OCI-LY1 (cell line): ENCODE data around the gene HIF1AN.
"Not testable (repeated sequence)": the region's sequence is repeated elsewhere in the genome, so short reads cannot be mapped to it uniquely, and the experiment has no call there.

Source experiments
- H2AFZ ChIP-seq: fragments of 200-600 bp; sonication (generic), shearing (Covaris generic); 2 replicates; pipeline ENCODE4 v1.6.0; 2014; ENCODE audit warnings: antibody characterized with exemption, mild to moderate bottlenecking, low read length
- H3F3A ChIP-seq: fragments of 200-600 bp; sonication (generic), shearing (Covaris generic); 2 replicates; pipeline ENCODE4 v1.6.0; 2014; ENCODE audit warnings: mild to moderate bottlenecking, antibody characterized with exemption, low read length, moderate library complexity; ENCODE audit not compliant: insufficient read depth
- H3K27ac ChIP-seq: fragments of 200-600 bp; sonication (generic); 2 replicates; pipeline ENCODE4 v1.5.1; 2014; ENCODE audit warnings: low read length, mixed run types, mild to moderate bottlenecking, low read depth; ENCODE audit not compliant: poor library complexity, severe bottlenecking
- H3K27me3 ChIP-seq: fragments of 200-600 bp; sonication (generic); 2 replicates; pipeline ENCODE4 v1.6.0; 2014; ENCODE audit warnings: antibody characterized with exemption, mild to moderate bottlenecking, low read length, moderate library complexity; ENCODE audit not compliant: insufficient read depth
- H3K36me3 ChIP-seq: fragments of 200-600 bp; sonication (generic); 2 replicates; pipeline ENCODE4 v1.6.1; 2014; ENCODE audit warnings: mild to moderate bottlenecking, antibody characterized with exemption, low read length, moderate library complexity, mixed read lengths; ENCODE audit not compliant: insufficient read depth
- H3K4me1 ChIP-seq: fragments of 200-600 bp; sonication (generic); 2 replicates; pipeline ENCODE4 v1.5.1; 2014; ENCODE audit warnings: mild to moderate bottlenecking, low read length, moderate library complexity; ENCODE audit not compliant: insufficient read depth, severe bottlenecking
- H3K4me2 ChIP-seq: fragments of 200-600 bp; sonication (generic), shearing (Covaris generic); 2 replicates; pipeline ENCODE4 v1.6.1; 2014; ENCODE audit warnings: low read length
- H3K4me3 ChIP-seq: fragments of 200-600 bp; sonication (generic); 2 replicates; pipeline ENCODE4 v1.5.1; 2014; ENCODE audit warnings: low read length, low read depth, mild to moderate bottlenecking, mixed read lengths; ENCODE audit not compliant: poor library complexity, severe bottlenecking
- H3K79me2 ChIP-seq: fragments of 200-600 bp; shearing (Covaris generic); 2 replicates; pipeline ENCODE4 v1.6.1; 2016; ENCODE audit warnings: mixed run types, low read length, mixed read lengths; ENCODE audit not compliant: insufficient read depth
- H3K9ac ChIP-seq: fragments of 200-600 bp; sonication (generic), shearing (Covaris generic); 2 replicates; pipeline ENCODE4 v1.6.1; 2014; ENCODE audit warnings: mild to moderate bottlenecking, low read length, mixed read lengths
- H3K9me2 ChIP-seq: fragments of 200-600 bp; sonication (generic), shearing (Covaris generic); 2 replicates; pipeline ENCODE4 v1.6.1; 2014; ENCODE audit warnings: low read depth, mild to moderate bottlenecking, low read length, mixed read lengths
- H3K9me3 ChIP-seq: fragments of 200-600 bp; shearing (Covaris generic); 2 replicates; pipeline ENCODE4 v1.6.1; 2014; ENCODE audit warnings: low read length, mixed read lengths
- H4K20me1 ChIP-seq: fragments of 200-600 bp; sonication (generic), shearing (Covaris generic); 2 replicates; pipeline ENCODE4 v1.6.0; 2016; ENCODE audit warnings: mild to moderate bottlenecking, low read length; ENCODE audit not compliant: insufficient read depth
- EZH2 ChIP-seq: fragments of 200-600 bp; sonication (generic), shearing (Covaris generic); IDR thresholded peaks from 2 replicates; pipeline ENCODE4 v1.8.0; 2017; ENCODE audit warnings: borderline replicate concordance, mixed run types, mild to moderate bottlenecking, antibody characterized with exemption, low read length, moderate library complexity, mixed read lengths
- TF ChIP-seq, protein P1 (sequence below): fragments of 200-600 bp; sonication (generic), shearing (Covaris generic); IDR thresholded peaks from 2 replicates; pipeline ENCODE4 v1.5.1; 2017; ENCODE audit warnings: mild to moderate bottlenecking, antibody characterized with exemption, low read length, moderate library complexity, mixed read lengths

HIF1AN gene

DNA sequence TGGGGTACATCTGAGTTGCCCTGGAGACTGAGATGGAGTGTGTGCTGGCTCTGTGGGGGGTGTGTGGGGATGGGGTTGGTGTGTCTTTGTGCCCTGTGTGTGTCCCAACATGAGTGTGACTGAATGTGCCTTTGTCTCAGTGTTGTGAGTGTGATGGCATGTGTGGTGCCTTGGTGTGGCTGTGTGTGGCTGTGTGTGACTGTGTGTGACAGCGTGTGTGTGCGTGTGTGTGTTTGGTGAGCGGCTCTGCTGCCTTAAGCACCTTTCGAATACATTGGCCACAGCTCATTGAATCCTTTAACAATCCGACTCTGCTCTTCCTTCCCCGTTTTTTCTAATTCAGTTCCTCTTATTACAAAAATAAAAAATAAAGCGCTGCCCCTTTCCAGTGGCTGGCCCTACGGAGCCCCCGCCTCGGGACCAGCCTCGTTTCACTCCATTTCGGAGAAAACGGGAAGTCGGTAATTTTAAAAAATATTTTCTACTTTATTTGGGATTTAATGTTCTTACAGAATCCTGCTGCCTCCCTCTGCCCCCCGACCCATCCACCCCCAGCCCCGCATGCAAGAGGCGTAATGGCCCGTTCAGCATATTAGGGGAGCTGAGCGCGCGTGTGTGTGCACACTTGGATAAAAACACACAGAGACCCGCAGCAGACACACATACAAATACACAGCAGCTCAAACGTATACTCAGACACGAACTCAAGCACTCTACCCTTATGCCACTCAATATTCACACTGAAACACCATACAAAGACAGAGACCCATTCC lies 35.5 kb downstream of the HIF1AN start:
- H3K27ac ChIP-seq, result no peak overlapping the region
- TF ChIP-seq, protein P1, sequence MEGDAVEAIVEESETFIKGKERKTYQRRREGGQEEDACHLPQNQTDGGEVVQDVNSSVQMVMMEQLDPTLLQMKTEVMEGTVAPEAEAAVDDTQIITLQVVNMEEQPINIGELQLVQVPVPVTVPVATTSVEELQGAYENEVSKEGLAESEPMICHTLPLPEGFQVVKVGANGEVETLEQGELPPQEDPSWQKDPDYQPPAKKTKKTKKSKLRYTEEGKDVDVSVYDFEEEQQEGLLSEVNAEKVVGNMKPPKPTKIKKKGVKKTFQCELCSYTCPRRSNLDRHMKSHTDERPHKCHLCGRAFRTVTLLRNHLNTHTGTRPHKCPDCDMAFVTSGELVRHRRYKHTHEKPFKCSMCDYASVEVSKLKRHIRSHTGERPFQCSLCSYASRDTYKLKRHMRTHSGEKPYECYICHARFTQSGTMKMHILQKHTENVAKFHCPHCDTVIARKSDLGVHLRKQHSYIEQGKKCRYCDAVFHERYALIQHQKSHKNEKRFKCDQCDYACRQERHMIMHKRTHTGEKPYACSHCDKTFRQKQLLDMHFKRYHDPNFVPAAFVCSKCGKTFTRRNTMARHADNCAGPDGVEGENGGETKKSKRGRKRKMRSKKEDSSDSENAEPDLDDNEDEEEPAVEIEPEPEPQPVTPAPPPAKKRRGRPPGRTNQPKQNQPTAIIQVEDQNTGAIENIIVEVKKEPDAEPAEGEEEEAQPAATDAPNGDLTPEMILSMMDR, result no peak
- no peaks in the 10 kb centered on the region for H3K4me1 ChIP-seq
- H4K20me1 ChIP-seq, result no peaks in the 10 kb centered on the region
- H3K9ac ChIP-seq, result no peak overlapping the region
- H2AFZ ChIP-seq, result no peak overlapping the region
- H3K79me2 ChIP-seq, result no peaks in the 10 kb centered on the region
- no peaks in the 10 kb centered on the region for H3K9me2 ChIP-seq
- no peak overlapping the region for H3K4me2 ChIP-seq
- H3K9me3 ChIP-seq, result no peaks in the 10 kb centered on the region
- no peaks in the 10 kb centered on the region for H3K27me3 ChIP-seq
- no peaks in the 10 kb centered on the region for H3K36me3 ChIP-seq
- H3K4me3 ChIP-seq, result no peak overlapping the region
- no peaks in the 10 kb centered on the region for H3F3A ChIP-seq

DNA sequence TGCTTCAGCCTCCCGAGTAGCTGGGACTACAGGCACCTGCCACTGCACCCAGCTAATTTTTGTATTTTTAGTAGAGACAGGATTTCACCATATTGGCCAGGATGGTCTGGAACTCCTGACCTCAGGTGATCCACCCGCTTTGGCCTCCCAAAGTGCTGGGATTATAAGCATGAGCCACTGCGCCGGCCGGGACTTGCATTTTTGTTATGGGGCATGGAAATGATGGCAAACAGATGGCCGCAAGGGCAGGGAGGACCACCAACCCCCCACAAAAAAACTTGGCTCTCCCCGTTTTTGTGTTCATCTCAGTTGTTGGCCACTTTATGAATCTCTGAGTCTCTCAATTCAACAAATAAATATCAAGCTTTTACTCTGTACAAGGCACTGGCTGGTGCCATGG lies 39.4 kb downstream of the HIF1AN start:
- not testable (repeated sequence) for H3K4me1 ChIP-seq, H3K27ac ChIP-seq, H3K36me3 ChIP-seq, H3K9ac ChIP-seq, H2AFZ ChIP-seq, H3K79me2 ChIP-seq, H4K20me1 ChIP-seq, H3K4me2 ChIP-seq, H3F3A ChIP-seq, H3K4me3 ChIP-seq, H3K9me2 ChIP-seq, H3K9me3 ChIP-seq, H3K27me3 ChIP-seq

DNA sequence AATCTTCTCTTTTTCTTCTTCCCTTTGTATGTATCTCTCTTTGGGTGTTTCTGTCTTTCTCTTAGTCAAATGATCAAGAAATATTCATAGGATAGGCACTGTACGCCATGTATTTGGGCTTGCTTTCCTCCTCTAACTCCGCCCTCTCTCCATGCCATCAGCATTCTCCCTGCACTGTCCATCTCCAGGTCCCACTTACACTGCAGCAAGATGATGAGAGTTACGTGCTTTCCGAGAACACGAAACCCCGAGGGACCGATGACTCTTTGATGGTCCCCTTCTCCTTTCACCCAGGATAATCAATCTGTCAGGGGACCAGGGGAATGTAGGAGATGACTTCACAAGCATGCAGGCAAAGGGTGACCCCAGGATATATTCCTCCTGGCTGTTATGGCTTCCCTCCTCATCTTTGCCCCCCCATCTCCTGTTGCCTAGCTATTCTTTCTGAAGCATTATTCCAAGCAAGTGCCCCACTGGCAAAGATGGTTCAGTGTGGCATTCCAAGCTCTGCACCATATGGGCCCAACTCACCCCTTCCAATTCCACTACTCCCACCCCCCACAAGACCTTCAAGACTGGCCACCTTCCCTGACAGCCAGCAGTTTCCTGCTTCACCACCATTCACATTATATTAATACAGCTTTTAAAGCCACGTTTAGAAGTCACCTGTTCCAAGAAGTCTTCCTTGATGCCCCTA lies 40.0 kb downstream of the HIF1AN start:
- Histone ChIP-seq H2AFZ (no peak overlapping the region), H3K9ac (no peak overlapping the region), H3K36me3 (no peaks in the 10 kb centered on the region), H3K79me2 (no peaks in the 10 kb centered on the region), H3F3A (no peaks in the 10 kb centered on the region), H4K20me1 (no peaks in the 10 kb centered on the region), H3K9me2 (no peaks in the 10 kb centered on the region), H3K27ac (no peak overlapping the region), H3K9me3 (no peaks in the 10 kb centered on the region), H3K4me2 (no peak overlapping the region), H3K4me3 (no peak overlapping the region), H3K4me1 (no peaks in the 10 kb centered on the region), H3K27me3 (no peaks in the 10 kb centered on the region)
- TF ChIP-seq, protein P1, result no peak
- no peak for TF ChIP-seq EZH2

DNA sequence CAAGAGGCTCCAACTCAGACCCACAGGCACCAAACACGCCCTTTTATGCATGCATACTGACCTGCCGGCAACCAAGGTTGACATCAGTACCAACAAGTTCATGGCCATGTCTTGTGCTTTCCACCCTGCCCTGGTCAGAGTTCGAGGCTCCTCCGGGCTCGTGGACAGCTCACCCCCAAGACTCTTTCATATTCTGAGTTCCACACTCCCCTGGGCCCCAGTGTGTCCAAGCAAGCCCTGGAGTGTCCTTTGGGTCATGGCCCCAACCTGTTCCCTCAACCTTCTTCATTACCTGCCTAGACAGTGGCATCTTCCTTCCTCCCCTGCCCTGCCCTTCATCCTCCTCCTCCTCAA lies 40.5 kb downstream of the HIF1AN start:
- no peaks in the 10 kb centered on the region for H3F3A ChIP-seq
- no peaks in the 10 kb centered on the region for H3K4me1 ChIP-seq
- H4K20me1 ChIP-seq, result no peaks in the 10 kb centered on the region
- no peak overlapping the region for H2AFZ ChIP-seq
- no peaks in the 10 kb centered on the region for H3K27me3 ChIP-seq
- no peaks in the 10 kb centered on the region for H3K9me3 ChIP-seq
- no peak for TF ChIP-seq EZH2
- TF ChIP-seq, protein P1, result no peak
- H3K4me2 ChIP-seq, result no peak overlapping the region
- no peaks in the 10 kb centered on the region for H3K79me2 ChIP-seq
- H3K4me3 ChIP-seq, result no peak overlapping the region
- no peak overlapping the region for H3K9ac ChIP-seq
- H3K9me2 ChIP-seq, result no peaks in the 10 kb centered on the region
- H3K36me3 ChIP-seq, result no peaks in the 10 kb centered on the region
- H3K27ac ChIP-seq, result no peak overlapping the region
